Kidney epithelial cell (primary cell): Measurements from ENCODE around the gene LYAR. TPM values are rescaled to one million over a fixed set of nuclear protein-coding genes. Genes with fewer than 3 reads are reported as not detected.

Experiments
- DNase-seq: peaks from one replicate; pipeline ENCODE4 v3.0.0-alpha.2; 2010; ENCODE audit warnings: low read depth
- H3K27me3 ChIP-seq: 2 replicates; pipeline ENCODE4 v1.6.0; 2011; ENCODE audit warnings: low read length; ENCODE audit not compliant: control insufficient read depth, insufficient read depth
- H3K36me3 ChIP-seq: 2 replicates; pipeline ENCODE4 v1.5.1; 2011; ENCODE audit warnings: low read length; ENCODE audit not compliant: control insufficient read depth, insufficient read depth
- H3K4me3 ChIP-seq: 2 replicates; pipeline ENCODE4 v1.5.1; 2011; ENCODE audit warnings: low read depth, mild to moderate bottlenecking, control low read depth, low read length
- CTCF ChIP-seq: IDR thresholded peaks from 2 replicates; pipeline ENCODE4 v1.5.1; 2011; ENCODE audit warnings: mild to moderate bottlenecking, moderate library complexity, low read length, control low read depth, inconsistent platforms; ENCODE audit not compliant: insufficient read depth, poor library complexity, severe bottlenecking
- total RNA-seq: library from RNA; depleted of rRNA; stranded (reverse); fragments of >200 nt; gene quantifications from 2 replicates; pipeline ENCODE4 v1.2.3, GENCODE V29; 2015

LYAR gene
- total RNA-seq = 17.9 and 21.0 TPM in 2 replicates

GRCh38 chr4:4289941-4290850, at the start of gene LYAR, which contains the start of gene ZBTB49:
LYAR (minus strand) TSS chr4:4290154; CDS start chr4:4283742, 6,412 bp downstream.
ZBTB49 (plus strand) TSS chr4:4290251; CDS start chr4:4299946, 9,695 bp downstream.
- Histone ChIP-seq H3K36me3 (no peaks in the 10 kb centered on the region), H3K27me3 (no peaks in the 10 kb centered on the region), H3K4me3 (peak within 1 kb of the TSS; percentile 73)
- peak; percentile 67 for DNase-seq
- TF ChIP-seq CTCF = no peak

GRCh38 chr4:4339504-4340085, 49.6 kb upstream of the LYAR start:
- no peak for TF ChIP-seq CTCF
- H3K27me3 ChIP-seq = no peaks in the 10 kb centered on the region
- no peaks in the 10 kb centered on the region for H3K36me3 ChIP-seq
- DNase-seq = no peak
- H3K4me3 ChIP-seq = no peak overlapping the region

- no peak for DNase-seq
- no peak for TF ChIP-seq CTCF
- no peak overlapping the region for H3K4me3 ChIP-seq
These were observed 48.5 kb upstream of the LYAR start for GRCh38 chr4:4338210-4339001.

GRCh38 chr4:4334798-4335520, 45.0 kb upstream of the LYAR start:
- peak; percentile 94 for TF ChIP-seq CTCF
- H3K4me3 ChIP-seq = no peak overlapping the region
- no peak for DNase-seq
- H3K36me3 ChIP-seq = no peaks in the 10 kb centered on the region
- peaks cover 2% of the 10 kb centered on the region for H3K27me3 ChIP-seq

More at GRCh38 chr4:4338210-4339001, 48.5 kb upstream of the LYAR start:
- Histone ChIP-seq H3K36me3 (no peaks in the 10 kb centered on the region), H3K27me3 (peaks cover under 1% of the 10 kb centered on the region)

GRCh38 chr4:4333265-4333706, 43.3 kb upstream of the LYAR start:
- Histone ChIP-seq H3K36me3 (no peaks in the 10 kb centered on the region), H3K27me3 (peaks cover 2% of the 10 kb centered on the region), H3K4me3 (no peak overlapping the region)
- no peak for TF ChIP-seq CTCF
- no peak for DNase-seq
